Prostate gland (tissue), 2 donors: Measurements from ENCODE around the gene ABCA2. TPM values are rescaled to one million over a fixed set of nuclear protein-coding genes. Genes with fewer than 3 reads are reported as not detected.

Experiments
- DNase-seq: peaks from one replicate; pipeline ENCODE4 v3.0.0-alpha.2; 2019; ENCODE audit warnings: low spot score
- H3K27ac ChIP-seq, 2 donors: fragments of 200-600 bp; sonication (generic); 2 replicates each; pipeline ENCODE4 v1.5.1; 2017 to 2019
- H3K27me3 ChIP-seq: fragments of 200-600 bp; sonication (generic); replicated peaks from 2 replicates; pipeline ENCODE4 v1.5.1; 2019; ENCODE audit not compliant: insufficient read depth
- H3K36me3 ChIP-seq, 2 donors: fragments of 200-600 bp; sonication (generic); 1 replicate in 1 of 2; 2 replicates in 1 of 2; pipeline versions ENCODE4 v1.5.1 to v1.8.1; 2017 to 2019
- H3K4me1 ChIP-seq: fragments of 200-600 bp; sonication (generic); replicated peaks from 2 replicates; pipeline ENCODE4 v1.5.1; 2019
- H3K4me3 ChIP-seq, 2 donors: fragments of 200-600 bp; sonication (generic); 2 replicates each; pipeline ENCODE4 v1.5.1; 2017 to 2019
- H3K9me3 ChIP-seq: fragments of 200-600 bp; sonication (generic); 2 replicates; pipeline ENCODE4 v1.5.1; 2017
- CTCF ChIP-seq, 4 experiments: fragments of 200-600 bp in 2 of 4; fragments of 450-650 bp in 2 of 4; sonication (generic) in 2 of 4; IDR thresholded peaks; 1 replicate in 3 of 4; 2 replicates in 1 of 4; pipeline ENCODE4 v1.5.1; 2016 to 2019; ENCODE audit warnings: antibody characterized with exemption in 4 of 4, mild to moderate bottlenecking in 2 of 4, moderate library complexity in 2 of 4
- POLR2A ChIP-seq: fragments of 450-650 bp; IDR thresholded peaks from one replicate; pipeline ENCODE4 v1.6.1; 2016; ENCODE audit warnings: antibody characterized with exemption, mild to moderate bottlenecking
- POLR2AphosphoS5 ChIP-seq: sonication (generic); formaldehyde crosslinking; IDR thresholded peaks from one replicate; pipeline ENCODE4 v1.6.1; 2017; ENCODE audit warnings: antibody characterized with exemption
- WGBS: methylation state at CpG from one replicate; pipeline ENCODE4 v1.1.5; 2018; 5-methylcytosine and 5-hydroxymethylcytosine counted together
- intact Hi-C: fragments of 100-400 bp; cut with DNase I; formaldehyde crosslinking; loops from one replicate; pipeline ENCODE4 v1.14.2; 2022
- total RNA-seq, 2 donors: library from RNA; depleted of rRNA; stranded (reverse); fragments of >200 nt; gene quantifications; one replicate each; pipeline ENCODE4 v1.1.0, GENCODE V29; 2016

The ABCA2 gene
- total RNA-seq, 2 donors from 2014 or later, result 27.4 to 79.1 TPM

GRCh38 chr9:136971746-136972145 lies 56.3 kb downstream of the ABCA2 start:
- DNase-seq, result no peak
- no peak overlapping the region for H3K27ac ChIP-seq
- WGBS, result 81% methylated on average over 13 of the region's 14 CpGs
- H3K27me3 ChIP-seq, result no peaks in the 10 kb centered on the region
- no peaks in the 10 kb centered on the region for H3K36me3 ChIP-seq
- TF ChIP-seq CTCF (IDR thresholded peaks at IDR 0.05) (no peak), POLR2AphosphoS5 (no peak), POLR2A (no peak)
- H3K4me3 ChIP-seq, result no peak overlapping the region
- intact Hi-C loops, result no loop called here
- H3K4me1 ChIP-seq, result no peaks in the 10 kb centered on the region
- no peaks in the 10 kb centered on the region for H3K9me3 ChIP-seq

DNA sequence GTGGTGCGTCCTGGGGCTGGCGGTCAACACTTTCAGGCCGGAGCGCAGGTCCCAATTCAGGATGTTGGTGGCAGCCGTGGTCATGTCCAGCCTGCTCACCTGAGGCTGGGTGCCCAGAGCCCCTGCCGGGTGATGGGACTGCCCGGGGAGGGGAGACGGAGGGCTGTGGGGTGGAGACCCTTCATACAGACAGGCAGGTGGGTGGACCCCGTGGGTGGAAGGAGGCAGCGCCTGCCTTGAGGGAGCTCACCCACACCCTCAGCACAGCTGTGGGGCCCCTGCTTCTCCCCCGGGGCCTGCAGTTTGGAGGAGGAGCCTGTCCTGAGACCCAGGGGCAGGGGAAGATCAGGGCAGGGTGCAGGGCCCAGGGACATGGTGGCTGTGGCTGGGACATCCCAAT lies 57.7 kb downstream of the ABCA2 start:
- no peaks in the 10 kb centered on the region for H3K4me1 ChIP-seq
- no peak overlapping the region for H3K27ac ChIP-seq
- no peaks in the 10 kb centered on the region for H3K27me3 ChIP-seq
- no peaks in the 10 kb centered on the region for H3K9me3 ChIP-seq
- H3K36me3 ChIP-seq, result no peaks in the 10 kb centered on the region
- H3K4me3 ChIP-seq, result no peak overlapping the region
- DNase-seq, result no peak
- 94% methylated on average over 8 of the region's 11 CpGs for WGBS
- TF ChIP-seq POLR2A, result no peak
- no peak for TF ChIP-seq POLR2AphosphoS5
- TF ChIP-seq CTCF (IDR thresholded peaks at IDR 0.05), result no peak
- intact Hi-C loops, result no loop called here

- WGBS, result 84% methylated on average over 5 of the region's 5 CpGs
- Histone ChIP-seq H3K4me1 (no peaks in the 10 kb centered on the region), H3K9me3 (no peaks in the 10 kb centered on the region), H3K27ac (no peak overlapping the region), H3K27me3 (no peaks in the 10 kb centered on the region), H3K4me3 (no peak overlapping the region), H3K36me3 (no peaks in the 10 kb centered on the region)
- TF ChIP-seq CTCF (IDR thresholded peaks at IDR 0.05) (no peak), POLR2A (no peak), POLR2AphosphoS5 (no peak)
- DNase-seq, result no peak
- intact Hi-C loops, result no loop called here
Measured at GRCh38 chr9:136969774-136970173, 58.3 kb downstream of the ABCA2 start.

DNA sequence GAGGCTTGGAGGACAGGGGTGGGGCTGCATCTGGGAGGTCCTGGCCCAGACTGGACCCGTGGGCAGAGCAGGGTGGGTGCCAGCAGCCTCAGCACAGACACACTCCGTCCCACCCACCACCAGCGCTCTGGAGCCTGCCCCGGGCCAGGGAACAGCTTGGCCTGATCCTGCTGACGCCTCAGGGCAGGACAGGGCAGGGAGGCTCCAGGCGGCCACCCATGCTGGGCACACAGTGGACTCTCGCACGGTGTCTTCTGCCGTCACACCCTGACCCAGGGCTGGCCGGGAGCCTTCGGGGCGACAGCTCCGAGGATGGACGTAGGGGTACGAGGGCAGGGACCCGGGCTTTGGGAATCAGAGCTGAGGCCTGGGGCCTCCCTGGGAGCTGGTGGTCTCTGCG lies 58.9 kb downstream of the ABCA2 start:
- TF ChIP-seq POLR2A (no peak), POLR2AphosphoS5 (no peak), CTCF (IDR thresholded peaks at IDR 0.05) (no peak)

GRCh38 chr9:136968333-136969127 lies 59.5 kb downstream of the ABCA2 start:
- Histone ChIP-seq H3K4me3 (no peak overlapping the region), H3K9me3 (no peaks in the 10 kb centered on the region), H3K36me3 (no peaks in the 10 kb centered on the region), H3K27me3 (no peaks in the 10 kb centered on the region), H3K27ac (no peak overlapping the region), H3K4me1 (no peaks in the 10 kb centered on the region)
- no peak for TF ChIP-seq POLR2AphosphoS5
- TF ChIP-seq POLR2A, result no peak
- TF ChIP-seq CTCF (IDR thresholded peaks at IDR 0.05), result no peak
- intact Hi-C loops, result no loop called here
- WGBS, result 72% methylated on average over 9 of the region's 17 CpGs
- DNase-seq, result no peak

More for the DNA sequence above, 58.9 kb downstream of the ABCA2 start:
- 66% methylated on average over 17 of the region's 17 CpGs for WGBS
- no peak for DNase-seq
- Histone ChIP-seq H3K27me3 (no peaks in the 10 kb centered on the region), H3K4me3 (no peak overlapping the region), H3K9me3 (no peaks in the 10 kb centered on the region), H3K27ac (no peak overlapping the region), H3K4me1 (no peaks in the 10 kb centered on the region), H3K36me3 (no peaks in the 10 kb centered on the region)
- intact Hi-C loops, result no loop called here
